GM18502 (cell line): ENCODE data around the gene WAPL.

ENCODE experiments used
- ATAC-seq: cut with Tn5 transposase; IDR thresholded peaks from one replicate; pipeline ENCODE4 v1.9.1; 2021; ENCODE audit warnings: mild to moderate bottlenecking; ENCODE audit not compliant: unreplicated experiment, poor library complexity

The WAPL gene

DNA sequence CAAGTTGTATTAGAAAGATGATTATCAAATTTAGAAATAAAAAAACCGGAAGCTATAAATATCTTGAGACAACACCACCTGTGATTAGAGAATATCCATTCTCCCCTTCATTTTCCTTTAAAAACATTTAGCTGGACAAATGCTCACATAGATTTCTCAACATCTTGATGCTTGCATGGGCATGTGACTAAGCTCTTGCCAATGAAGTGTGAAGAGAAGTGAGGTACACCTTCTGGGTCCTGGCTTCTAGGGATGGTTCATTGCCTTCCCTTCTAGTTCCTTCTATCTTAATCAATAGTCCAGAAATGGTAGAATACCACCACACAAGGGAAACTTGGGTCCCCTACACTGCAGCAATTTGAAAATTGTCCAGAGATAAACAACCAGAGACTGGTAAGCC, 41.0 kb downstream of the WAPL start:
- no peak for ATAC-seq

DNA sequence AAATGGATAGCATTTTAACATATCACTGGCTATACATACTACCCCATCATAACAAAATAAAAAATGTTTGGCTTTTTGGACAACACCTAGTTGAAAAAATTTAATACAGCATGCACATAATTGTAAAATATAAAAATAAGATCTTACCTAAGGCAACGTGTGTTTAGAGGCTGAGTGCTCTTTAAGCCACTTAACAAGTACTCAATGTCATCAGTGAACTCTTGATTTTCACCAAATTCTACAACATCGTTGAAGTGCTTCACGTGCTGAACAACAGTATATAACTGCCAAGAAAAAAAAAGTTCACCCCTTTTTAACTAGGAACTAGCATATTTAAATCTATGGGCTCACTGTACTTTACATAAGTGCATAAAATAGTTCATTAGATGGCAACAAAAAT, 49.5 kb downstream of the WAPL start:
- no peak for ATAC-seq

GRCh38 chr10:86461963-86462804, 59.4 kb downstream of the WAPL start:
- ATAC-seq: no peak

DNA sequence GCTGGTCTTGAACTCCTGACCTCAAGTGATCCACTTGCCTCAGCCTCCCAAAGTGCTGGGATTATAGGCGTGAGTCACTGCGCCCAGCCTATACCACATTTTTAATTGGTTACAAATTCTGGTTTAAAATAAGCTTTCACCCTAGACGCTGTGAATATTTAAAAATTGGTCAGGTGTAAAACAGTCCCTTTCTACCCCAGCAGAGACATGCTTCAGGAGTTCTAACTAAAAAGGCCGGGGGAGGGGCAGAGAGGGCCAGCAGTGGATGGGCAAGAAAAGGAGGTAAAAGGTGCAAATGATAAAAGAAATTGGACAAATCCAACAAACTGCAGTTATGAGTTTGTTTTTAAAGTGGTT, 70.0 kb downstream of the WAPL start:
- ATAC-seq: no peak

- ATAC-seq: no peak
Measured at GRCh38 chr10:86450806-86451603, 70.6 kb downstream of the WAPL start.

GRCh38 chr10:86449926-86450558, 71.5 kb downstream of the WAPL start:
- ATAC-seq: no peak

DNA sequence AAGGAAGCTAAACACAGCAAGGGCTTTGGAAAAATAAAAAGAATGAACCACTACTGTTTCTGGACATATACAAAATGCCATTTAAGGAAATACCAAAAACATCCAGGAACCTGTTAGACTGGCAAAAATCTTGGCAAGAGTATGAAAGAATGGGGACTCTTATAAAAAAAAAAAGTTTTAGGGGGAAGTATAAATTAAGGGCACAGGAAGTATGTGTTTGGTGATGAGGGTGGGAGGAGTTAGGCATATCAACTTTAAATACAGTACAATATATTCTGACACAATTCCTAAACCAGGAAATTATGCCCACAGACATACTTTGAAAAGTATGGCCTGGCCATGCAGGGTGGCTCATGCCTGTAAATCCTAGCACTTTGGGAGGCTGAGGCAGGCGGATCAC, 74.2 kb downstream of the WAPL start:
- no peak for ATAC-seq

DNA sequence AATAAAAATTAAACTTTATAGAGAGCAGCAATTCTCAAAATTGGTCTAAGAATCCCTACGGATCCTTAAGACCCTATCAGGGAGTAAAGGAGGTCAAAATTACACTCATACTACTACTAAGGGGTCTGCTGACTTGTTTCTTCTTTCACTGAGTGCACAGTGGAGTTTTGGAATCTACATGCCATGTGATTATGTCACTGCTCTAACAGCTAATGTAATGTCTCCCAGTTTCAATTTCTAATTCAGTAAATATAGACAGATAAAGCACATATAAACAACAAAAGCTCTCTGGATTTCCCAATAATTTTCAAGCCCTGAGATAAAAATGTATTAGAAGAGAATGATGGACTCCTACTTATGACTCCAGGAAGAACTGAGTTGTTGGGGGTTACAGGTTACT, 74.6 kb downstream of the WAPL start:
- ATAC-seq: no peak

DNA sequence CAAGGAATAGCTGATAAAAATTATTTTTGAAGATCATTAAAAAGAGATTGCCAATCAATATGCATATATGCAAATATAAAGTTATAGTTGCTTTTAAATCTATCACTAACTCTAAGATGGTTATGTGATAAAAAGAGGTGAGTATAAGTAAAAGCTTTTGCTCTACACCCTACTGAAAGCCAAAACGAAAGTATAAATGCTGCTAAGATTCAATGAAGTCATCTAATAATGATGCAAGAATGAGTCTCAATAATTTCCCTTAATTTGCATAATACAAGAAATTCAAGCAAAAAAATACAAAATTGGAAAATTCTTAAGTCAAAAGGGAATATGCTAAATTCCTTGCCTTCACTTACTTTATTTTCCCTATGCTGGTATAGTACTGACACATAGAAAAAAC, 75.2 kb downstream of the WAPL start:
- ATAC-seq: no peak

DNA sequence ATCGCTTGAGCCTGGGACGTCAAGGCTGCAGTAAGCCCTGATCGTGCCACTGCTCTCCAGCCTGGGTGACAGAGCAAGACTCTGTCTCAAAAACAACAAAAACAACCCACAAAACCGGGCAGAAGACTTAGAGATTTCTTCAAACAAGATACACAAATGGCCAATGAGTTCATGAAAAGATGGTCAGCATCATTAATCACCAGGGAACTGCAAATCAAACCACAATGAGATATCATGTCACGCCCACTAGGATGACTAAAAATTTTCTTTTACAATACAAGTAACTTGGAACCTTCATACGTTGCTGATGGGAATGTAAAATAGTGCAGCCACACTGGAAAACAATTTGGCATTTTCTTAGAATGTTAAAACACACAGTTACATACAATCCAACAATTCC, 77.7 kb downstream of the WAPL start:
- ATAC-seq: no peak

GRCh38 chr10:86443069-86443468, 78.5 kb downstream of the WAPL start:
- no peak for ATAC-seq

DNA sequence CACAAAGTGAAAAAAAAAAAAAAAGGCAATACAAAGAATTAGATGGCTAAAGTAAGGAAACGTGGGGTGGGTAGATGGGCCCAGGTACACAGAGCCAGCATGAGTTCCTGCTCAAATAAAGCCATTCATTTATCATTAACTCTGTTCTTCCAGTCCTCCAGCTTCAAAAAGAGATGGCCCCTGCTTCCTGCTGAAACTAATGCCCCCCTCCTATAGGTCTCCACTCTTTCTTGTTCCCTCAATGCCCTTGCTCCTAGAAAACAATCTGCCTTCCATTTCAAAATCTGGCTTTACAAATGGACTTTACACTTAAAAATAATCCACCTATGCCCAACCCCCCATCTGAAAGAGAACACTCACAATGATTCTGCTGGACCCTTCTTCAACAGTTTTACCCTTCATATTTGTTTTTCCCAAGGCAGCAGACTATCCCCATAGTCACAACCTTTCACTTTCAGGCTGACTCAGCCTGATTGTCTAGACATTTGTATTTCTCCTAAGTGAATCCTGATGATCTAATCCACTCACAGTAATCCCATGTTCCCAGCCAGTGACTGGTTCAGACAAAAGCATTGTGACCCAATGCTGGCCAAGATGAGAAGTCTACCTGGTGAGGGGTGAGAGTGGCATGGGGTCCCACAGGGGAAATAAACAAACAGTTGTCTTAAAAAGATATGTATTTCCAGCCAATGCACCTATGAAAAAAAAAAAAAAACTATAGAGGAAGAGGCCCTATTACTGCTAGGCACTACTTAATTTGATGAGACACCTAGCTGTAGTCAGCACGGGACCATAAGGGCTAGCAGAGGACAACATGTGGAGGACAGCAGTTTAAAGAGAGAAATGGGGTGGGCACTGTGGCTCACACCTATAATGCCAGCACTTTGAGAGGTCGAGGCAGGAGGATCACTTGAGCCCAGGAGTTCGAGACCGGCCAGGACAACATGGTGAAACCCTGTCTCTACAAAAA, 80.4 kb downstream of the WAPL start:
- no peak for ATAC-seq

DNA sequence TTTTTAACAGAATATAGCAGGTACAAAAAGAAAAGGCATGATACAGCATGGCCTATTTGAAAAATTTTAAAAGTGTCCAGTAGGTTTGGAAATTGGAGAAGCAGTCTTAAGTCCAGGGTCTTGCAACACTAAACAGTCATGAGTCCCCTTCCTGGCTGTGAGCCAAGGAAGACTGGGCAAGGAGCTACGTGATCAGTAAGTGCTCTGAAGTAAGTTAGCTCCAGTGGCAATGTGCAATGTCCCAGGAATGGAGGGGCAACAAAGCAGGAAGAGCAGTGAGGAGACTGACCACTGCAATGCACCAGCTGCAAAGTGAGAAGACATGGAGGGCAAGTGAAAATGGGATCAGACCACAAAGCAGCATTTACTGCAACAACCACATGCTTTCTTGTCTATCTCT, 82.0 kb downstream of the WAPL start:
- ATAC-seq: no peak

GRCh38 chr10:86438091-86438749, 83.4 kb downstream of the WAPL start:
- no peak for ATAC-seq

DNA sequence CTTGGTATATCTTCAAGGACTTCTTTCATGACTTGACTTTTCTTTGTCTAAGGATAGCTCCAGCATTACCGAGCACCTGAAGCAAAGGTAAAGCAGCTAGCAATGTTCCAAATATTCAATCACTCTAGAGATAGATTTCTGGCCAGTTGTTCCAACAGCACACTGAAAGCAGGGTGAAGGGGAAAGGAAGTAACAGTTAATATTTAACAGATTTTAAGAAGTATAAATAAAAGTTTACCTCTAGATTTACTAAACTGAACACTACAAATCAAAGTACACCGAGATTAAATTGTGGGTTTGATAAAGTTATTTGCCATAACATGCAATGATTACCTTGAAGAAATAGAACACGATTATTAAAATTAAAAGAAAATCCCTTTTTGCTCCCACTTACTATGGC, 84.1 kb downstream of the WAPL start:
- no peak for ATAC-seq

DNA sequence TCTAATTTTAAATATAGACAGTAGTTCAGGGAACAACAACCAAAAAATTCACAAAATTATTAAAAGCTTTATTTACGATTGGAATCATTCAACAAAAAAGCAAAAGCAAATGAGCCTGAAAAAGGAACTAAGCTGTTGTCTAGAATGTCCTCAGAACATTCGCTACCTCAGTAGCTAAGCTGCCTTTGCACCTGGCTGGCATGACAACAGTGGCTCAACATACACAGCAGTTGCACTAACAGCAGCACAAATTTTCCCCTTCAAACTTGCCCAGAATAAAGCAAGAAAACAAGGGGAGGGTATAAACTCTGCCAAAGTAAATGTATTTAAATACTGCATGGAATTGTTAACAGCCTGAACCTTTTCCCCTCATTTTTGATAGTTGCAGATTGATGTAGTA, 84.6 kb downstream of the WAPL start:
- no peak for ATAC-seq

DNA sequence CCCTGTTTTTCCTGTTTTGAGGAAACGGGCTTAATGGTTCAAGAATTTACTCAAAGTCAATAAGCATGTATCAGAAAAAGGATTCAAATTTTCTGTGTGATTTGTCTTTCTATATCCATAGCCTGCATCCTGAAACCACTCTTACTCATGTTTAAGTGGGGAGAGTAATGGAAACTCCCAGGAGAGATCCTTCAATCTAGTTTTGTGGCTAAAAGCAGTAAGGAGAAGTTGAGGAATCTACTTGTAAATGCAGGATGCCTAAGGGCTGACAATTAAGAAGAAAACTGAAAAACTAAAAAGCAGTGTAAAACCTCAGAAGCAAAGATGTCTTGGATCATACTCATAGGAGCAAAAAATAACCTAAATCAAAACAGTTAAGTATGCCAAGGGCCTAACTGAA, 86.9 kb downstream of the WAPL start:
- no peak for ATAC-seq

GRCh38 chr10:86423739-86424138, 97.9 kb downstream of the WAPL start:
- ATAC-seq: no peak

DNA sequence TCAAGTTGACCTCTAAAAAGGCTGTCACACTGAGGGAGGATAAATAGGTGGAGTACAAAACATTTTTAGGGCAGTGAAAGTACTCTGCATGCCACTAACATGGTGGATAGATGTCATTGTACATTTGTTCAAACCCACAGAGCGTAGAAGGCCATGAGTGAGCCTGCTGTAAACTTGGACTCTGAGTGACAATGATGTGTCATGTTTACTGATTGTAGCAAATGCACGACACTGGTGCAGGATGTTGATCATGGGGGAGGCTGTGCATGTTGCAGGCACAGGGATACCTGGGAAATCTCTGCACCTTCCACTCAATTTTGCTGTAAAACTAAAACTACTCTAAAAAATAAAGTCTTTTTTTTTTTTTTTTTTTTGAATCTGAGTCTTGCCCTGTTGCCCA, 102.5 kb downstream of the WAPL start:
- no peak for ATAC-seq

- no peak for ATAC-seq
Measured at GRCh38 chr10:86415583-86415982, 106.0 kb downstream of the WAPL start.
